Muscle layer of colon (tissue), 2 donors: ENCODE data around the gene NTHL1.
"Not testable (repeated sequence)": the region's sequence is repeated elsewhere in the genome, so short reads cannot be mapped to it uniquely, and the experiment has no call there.

Source experiments
- H3K27ac ChIP-seq: one replicate; pipeline ENCODE4 v1.7.0; 2013; ENCODE audit warnings: low read depth, mild to moderate bottlenecking, low read length, moderate library complexity
- H3K27me3 ChIP-seq, 2 donors: one replicate each; pipeline ENCODE4 v1.7.0; 2013; ENCODE audit warnings: low read length in 2 of 2, mild to moderate bottlenecking in 2 of 2; ENCODE audit not compliant: insufficient read depth in 2 of 2, control insufficient read depth in 1 of 2
- H3K36me3 ChIP-seq: one replicate; pipeline ENCODE4 v1.7.0; 2013; ENCODE audit warnings: mild to moderate bottlenecking, low read length; ENCODE audit not compliant: insufficient read depth
- H3K4me1 ChIP-seq: one replicate; pipeline ENCODE4 v1.7.0; 2013; ENCODE audit warnings: mild to moderate bottlenecking, low read length; ENCODE audit not compliant: insufficient read depth
- H3K4me3 ChIP-seq, 2 donors: one replicate each; pipeline ENCODE4 v1.7.0; 2013; ENCODE audit warnings: low read length in 2 of 2, low read depth in 1 of 2, mild to moderate bottlenecking in 1 of 2, moderate library complexity in 1 of 2
- H3K9ac ChIP-seq: one replicate; pipeline ENCODE4 v1.7.0; 2013; ENCODE audit warnings: low read length
- H3K9me3 ChIP-seq: one replicate; pipeline ENCODE4 v1.7.0; 2013; ENCODE audit warnings: mild to moderate bottlenecking, low read length
- donor health status: abdominal sarcoma.
- donor health status: Adenocarcinoma of cecum.

Gene NTHL1

DNA sequence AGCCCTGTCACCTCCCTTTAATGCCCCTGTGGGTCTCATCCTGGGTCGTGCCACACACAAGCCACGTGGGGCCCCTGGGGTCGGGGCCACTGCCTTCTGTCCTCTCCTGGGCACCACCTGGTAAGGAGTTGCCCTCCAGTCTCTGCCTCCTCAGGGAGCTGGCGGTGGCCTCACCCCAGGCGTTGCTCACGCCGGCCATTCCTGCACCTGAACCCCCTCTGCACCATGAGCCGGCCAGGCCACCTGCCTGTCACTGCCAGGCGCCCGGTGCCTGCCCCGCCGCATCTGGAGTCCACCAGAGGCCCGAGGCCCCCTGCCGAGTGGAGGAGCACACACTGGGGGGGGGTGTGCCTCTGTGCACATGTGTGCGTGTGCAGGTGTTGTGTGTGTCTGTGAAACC lies 10.5 kb downstream of the NTHL1 start:
- Histone ChIP-seq H3K4me3 (no peak overlapping the region), H3K4me1 (peaks cover 66% of the 10 kb centered on the region), H3K9ac (no peak overlapping the region), H3K9me3 (no peaks in the 10 kb centered on the region), H3K27ac (no peak overlapping the region), H3K27me3 (no peaks in the 10 kb centered on the region), H3K36me3 (no peaks in the 10 kb centered on the region)

GRCh38 chr16:2036200-2036966 lies 11.3 kb downstream of the NTHL1 start:
- peak overlapping the region; percentile 64 for H3K27ac ChIP-seq
- no peaks in the 10 kb centered on the region for H3K27me3 ChIP-seq
- no peaks in the 10 kb centered on the region for H3K36me3 ChIP-seq
- H3K4me3 ChIP-seq = no peak overlapping the region
- H3K9me3 ChIP-seq = no peaks in the 10 kb centered on the region
- H3K9ac ChIP-seq = no peak overlapping the region
- peaks cover 66% of the 10 kb centered on the region for H3K4me1 ChIP-seq

- H3K9me3 ChIP-seq = no peaks in the 10 kb centered on the region
- H3K4me3 ChIP-seq = peak overlapping the region in 1 of 2 donors; percentile 0
- H3K4me1 ChIP-seq = peaks cover 66% of the 10 kb centered on the region
- peak overlapping the region; percentile 64 for H3K27ac ChIP-seq
- no peaks in the 10 kb centered on the region for H3K27me3 ChIP-seq
- H3K36me3 ChIP-seq = no peaks in the 10 kb centered on the region
- no peak overlapping the region for H3K9ac ChIP-seq
Measured at GRCh38 chr16:2035431-2036199, 12.0 kb downstream of the NTHL1 start.

DNA sequence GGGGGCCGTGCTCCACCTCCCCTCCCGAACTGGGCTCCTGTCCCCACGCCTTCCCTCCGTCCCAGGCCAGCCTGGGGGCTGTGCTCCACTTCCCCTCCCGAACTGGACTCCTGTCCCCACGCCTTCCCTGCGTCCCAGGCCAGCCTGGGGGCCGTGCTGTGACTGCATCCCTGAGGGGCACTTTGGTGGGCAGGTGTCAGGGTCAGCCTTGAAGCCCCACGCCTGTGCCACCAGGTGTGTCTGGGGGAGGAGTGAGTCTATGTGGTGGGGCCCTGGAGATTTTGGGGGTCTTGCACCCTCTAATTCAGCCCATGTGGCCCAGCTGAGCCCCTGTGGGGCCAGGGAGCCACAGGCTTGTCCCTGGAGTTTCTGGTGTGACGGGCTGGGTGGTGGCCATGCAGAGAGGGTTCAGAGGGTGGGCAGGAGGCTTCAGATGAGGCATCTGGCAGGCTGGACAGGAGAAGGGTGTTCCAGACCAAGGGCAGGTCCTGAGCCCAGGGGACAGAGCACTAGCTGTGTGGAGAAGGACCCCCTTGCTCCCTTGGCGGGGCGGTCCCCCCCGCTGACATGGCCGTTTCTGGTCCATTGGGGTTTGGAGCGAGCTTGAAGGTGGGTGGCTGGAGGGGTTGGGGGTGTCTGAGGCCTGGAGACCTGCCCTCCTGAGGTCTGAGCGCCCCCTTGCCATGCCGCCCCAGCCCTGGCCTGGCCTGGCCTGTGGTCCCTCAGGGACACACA lies 12.8 kb downstream of the NTHL1 start:
- H3K4me3 ChIP-seq = peak overlapping the region in 1 of 2 donors; percentile 0
- peaks cover 61% of the 10 kb centered on the region for H3K4me1 ChIP-seq
- H3K9ac ChIP-seq = no peak overlapping the region

GRCh38 chr16:2033909-2034695 lies 13.5 kb downstream of the NTHL1 start:
- not testable (repeated sequence) for H3K27me3 ChIP-seq, H3K9me3 ChIP-seq, H3K36me3 ChIP-seq
- peak overlapping the region; percentile 86 for H3K27ac ChIP-seq
- peak overlapping the region in 1 of 2 donors; percentile 64 for H3K4me3 ChIP-seq
- H3K9ac ChIP-seq = peak overlapping the region; percentile 61
- peaks cover 53% of the 10 kb centered on the region for H3K4me1 ChIP-seq

More for the DNA sequence above, 12.8 kb downstream of the NTHL1 start:
- H3K27ac ChIP-seq = peak overlapping the region; percentile 64
- H3K27me3 ChIP-seq = no peaks in the 10 kb centered on the region
- no peaks in the 10 kb centered on the region for H3K9me3 ChIP-seq
- no peaks in the 10 kb centered on the region for H3K36me3 ChIP-seq

- Histone ChIP-seq H3K36me3 (no peaks in the 10 kb centered on the region), H3K9me3 (no peaks in the 10 kb centered on the region), H3K27me3 (no peaks in the 10 kb centered on the region), H3K4me1 (peaks cover 48% of the 10 kb centered on the region), H3K4me3 (peak overlapping the region; percentile 30 to 64), H3K27ac (peak overlapping the region; percentile 86), H3K9ac (peak overlapping the region; percentile 61)
Measured at GRCh38 chr16:2033057-2033908, 14.4 kb downstream of the NTHL1 start.

- Histone ChIP-seq H3K27ac (peak overlapping the region; percentile 86), H3K4me3 (no peak overlapping the region), H3K9ac (no peak overlapping the region), H3K36me3 (no peaks in the 10 kb centered on the region), H3K4me1 (peaks cover 51% of the 10 kb centered on the region), H3K9me3 (no peaks in the 10 kb centered on the region), H3K27me3 (no peaks in the 10 kb centered on the region)
Measured at GRCh38 chr16:2032285-2033056, 15.2 kb downstream of the NTHL1 start.

DNA sequence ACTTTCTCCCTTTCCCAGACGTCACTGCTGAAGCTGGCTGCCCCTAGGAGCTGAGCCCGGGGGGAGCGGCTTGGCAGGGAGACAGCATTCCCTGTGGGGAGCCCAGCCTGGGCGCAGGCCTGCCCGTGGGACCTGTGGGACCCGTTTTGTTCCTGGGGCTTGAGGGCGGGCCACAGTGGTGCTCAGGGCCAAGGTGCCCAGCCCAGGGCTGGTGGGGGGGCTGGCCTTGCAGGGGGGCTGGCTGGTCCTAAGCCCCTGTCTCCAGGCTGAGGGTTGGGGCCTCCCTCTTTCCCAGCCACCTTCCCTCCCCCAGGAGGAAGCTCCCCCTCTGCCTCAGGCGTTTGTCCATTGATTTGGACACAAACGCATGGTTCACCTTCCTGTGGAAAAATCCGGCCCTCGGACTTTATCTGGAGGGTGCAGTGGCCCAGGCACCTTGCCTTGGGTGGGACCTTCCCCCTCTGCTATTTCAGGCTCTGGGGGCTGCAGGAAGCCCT lies 16.5 kb downstream of the NTHL1 start:
- H3K9ac ChIP-seq = no peak overlapping the region
- no peaks in the 10 kb centered on the region for H3K27me3 ChIP-seq
- no peak overlapping the region for H3K4me3 ChIP-seq
- no peaks in the 10 kb centered on the region for H3K9me3 ChIP-seq
- H3K36me3 ChIP-seq = no peaks in the 10 kb centered on the region
- peaks cover 43% of the 10 kb centered on the region for H3K4me1 ChIP-seq
- H3K27ac ChIP-seq = no peak overlapping the region

GRCh38 chr16:2030036-2030435 lies 17.6 kb downstream of the NTHL1 start:
- peaks cover 35% of the 10 kb centered on the region for H3K4me1 ChIP-seq
- H3K4me3 ChIP-seq = no peak overlapping the region
- H3K9ac ChIP-seq = no peak overlapping the region
- no peak overlapping the region for H3K27ac ChIP-seq
- H3K36me3 ChIP-seq = no peaks in the 10 kb centered on the region
- no peaks in the 10 kb centered on the region for H3K9me3 ChIP-seq
- H3K27me3 ChIP-seq = no peaks in the 10 kb centered on the region

DNA sequence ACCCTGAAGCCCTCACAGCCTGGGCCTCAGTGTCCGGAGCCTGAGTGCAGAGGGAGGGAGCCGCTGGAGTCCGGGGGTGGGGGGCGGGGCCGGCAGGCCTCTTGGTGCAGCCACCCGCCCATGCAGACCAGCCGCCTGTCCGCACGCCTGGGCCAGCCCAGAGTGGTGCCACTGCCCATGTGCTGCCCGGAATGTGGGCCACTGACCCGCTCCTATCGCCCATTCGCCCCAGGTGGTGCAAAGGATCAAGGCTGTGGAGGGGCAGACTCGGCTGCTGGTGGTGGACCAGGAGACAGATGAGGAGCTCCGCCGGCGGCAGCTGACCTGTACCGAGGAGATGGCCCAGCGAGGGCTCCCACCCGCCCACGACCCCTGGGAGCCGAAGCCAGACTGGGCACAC lies 18.3 kb downstream of the NTHL1 start:
- H3K9me3 ChIP-seq = no peaks in the 10 kb centered on the region
- H3K27ac ChIP-seq = no peak overlapping the region
- H3K27me3 ChIP-seq = no peaks in the 10 kb centered on the region
- no peaks in the 10 kb centered on the region for H3K36me3 ChIP-seq
- H3K4me1 ChIP-seq = peaks cover 30% of the 10 kb centered on the region
- no peak overlapping the region for H3K9ac ChIP-seq
- no peak overlapping the region for H3K4me3 ChIP-seq
